ENCODE measurements around the gene TGM5.
"Not testable (repeated sequence)": the region's sequence is repeated elsewhere in the genome, so short reads cannot be mapped to it uniquely, and the experiment has no call there.

TGM5 gene

GRCh38 chr15:43242616-43243015 lies 24.1 kb downstream of the TGM5 start:
- no peak for DNase-seq

DNA sequence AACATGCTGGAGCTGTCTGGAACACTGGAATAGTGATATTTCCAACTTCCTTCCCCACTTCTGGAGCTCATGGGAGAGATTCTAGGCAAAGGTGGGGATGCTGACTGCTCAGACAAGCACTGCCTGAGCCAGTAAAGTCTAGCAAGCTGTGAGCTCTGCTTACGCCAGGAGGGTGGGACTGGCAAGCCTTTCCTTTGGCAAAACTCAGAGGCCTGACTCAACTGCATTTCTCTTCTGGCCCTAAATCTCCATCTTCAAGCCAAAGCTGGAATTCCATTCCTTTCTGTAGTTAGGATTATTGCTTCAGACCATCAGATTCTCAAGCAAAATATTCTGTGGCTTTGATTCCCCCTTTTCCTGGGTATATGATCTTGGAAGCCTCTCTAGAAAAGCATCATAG lies 25.6 kb downstream of the TGM5 start:
- DNase-seq: no peak

- no peak for DNase-seq
Measured at GRCh38 chr15:43239732-43240491, 26.8 kb downstream of the TGM5 start.

DNA sequence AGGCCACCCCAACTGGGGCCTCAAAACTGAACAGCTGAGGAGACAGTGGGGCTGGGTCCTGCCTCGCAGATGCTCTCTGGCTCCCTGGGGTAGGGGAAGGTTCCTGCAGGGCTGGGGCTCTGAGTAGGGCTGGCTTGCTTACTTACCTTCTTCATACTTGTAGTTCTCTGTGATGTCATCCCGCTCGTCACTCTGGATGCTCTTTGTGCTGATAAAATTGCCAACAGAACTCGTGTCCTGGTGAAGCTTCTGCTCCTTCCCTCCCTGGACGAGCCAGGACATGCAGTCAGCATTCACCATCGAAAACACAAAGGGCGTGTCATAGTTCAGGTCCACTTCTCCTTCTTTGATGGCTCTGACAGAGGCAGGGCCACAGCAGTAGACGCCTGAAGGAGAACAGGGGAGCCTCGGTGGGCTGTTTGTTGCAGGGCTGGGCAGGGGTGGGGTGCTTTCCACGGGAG lies 28.0 kb downstream of the TGM5 start:
- no peak for DNase-seq

- no peak for DNase-seq
Measured at GRCh38 chr15:43237842-43238470, 28.8 kb downstream of the TGM5 start.

DNA sequence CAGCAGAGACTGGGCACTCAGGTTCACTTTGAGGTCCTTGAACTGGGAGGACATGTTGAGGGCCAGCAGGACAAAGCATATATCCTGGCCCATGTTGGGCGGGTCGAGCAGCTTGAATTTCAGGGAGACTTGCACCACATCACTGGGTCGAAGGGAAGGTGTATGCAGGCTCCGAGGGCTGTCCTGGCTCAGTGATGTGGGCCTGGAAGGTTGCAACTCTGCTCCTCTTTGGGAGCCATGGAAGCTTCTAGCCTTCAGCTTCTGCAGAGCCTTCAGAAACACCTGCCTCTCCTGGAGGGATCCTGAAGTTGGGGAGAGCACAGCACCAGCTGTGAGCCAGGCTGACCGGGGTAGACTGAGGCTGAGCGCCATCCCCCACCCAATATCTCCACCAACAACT lies 31.2 kb downstream of the TGM5 start:
- no peak for DNase-seq

DNA sequence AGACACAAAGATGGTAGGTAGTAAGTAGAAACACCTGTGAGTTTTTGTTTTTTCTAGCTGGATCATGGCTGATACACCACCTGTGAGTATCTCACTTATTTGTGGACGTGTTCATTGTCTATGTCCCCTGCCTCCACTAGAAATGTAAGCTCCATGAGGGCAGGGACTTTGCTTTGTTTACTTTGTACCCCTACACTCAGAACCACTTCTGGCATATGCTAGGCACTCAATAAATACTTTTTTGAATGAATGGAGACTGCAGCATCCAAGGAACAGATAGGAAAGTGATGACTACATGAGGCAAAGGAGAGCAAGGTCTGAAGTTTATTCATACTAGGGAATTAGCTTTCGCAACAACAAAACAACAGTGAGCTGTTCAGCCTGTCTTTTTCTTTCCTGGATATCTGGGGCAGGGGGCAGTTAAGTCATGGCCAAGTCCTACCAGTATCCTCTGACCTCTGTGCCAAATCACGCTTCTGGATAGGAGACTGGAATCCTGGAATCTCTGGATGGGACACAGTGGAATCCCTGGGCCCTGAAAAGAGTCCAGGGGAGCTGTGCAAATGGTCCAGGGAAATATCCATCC lies 34.3 kb downstream of the TGM5 start:
- DNase-seq: no peak

GRCh38 chr15:43230640-43231115 lies 36.0 kb downstream of the TGM5 start:
- no peak for DNase-seq

GRCh38 chr15:43229977-43230376 lies 36.8 kb downstream of the TGM5 start:
- DNase-seq: no peak

DNA sequence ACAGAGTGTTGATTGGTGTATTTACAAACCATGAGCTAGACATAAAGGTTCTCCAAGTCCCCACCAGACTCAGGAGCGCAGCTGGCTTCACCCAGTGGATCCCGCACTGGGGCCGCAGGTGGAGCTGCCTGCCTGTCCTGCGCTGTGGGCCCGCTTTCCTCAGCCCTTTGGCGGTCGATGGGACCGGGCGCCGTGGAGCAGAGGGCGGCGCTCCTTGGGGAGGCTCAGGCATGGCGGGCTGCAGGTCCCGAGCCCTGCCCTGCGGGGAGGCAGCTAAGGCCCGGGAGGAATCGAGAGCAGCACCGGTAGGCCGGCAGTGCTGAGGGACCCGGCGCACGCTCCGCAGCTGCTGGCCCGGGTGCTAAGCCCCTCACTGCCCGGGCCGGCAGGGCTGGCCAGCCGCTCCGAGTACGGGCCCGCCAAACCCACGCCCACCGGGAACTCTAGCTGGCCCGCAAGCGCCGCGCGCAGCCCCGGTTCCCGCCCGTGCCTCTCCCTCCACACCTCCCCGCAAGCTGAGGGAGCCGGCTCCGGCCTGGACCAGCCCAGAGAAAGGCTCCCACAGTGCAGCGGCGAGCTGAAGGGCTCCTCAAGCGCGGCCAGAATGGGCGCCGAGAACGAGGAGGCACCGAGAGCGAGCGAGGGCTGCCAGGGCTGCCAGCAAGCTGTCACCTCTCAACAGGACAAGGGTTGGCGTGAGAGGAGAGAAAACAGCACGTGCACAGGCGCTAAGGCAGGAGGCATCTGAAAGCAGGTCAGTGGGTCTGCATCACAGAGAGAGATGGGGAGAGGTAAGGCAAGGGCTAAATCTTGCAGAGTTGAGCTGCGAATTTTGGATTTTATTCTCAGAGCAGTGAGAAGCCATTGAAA lies 40.1 kb downstream of the TGM5 start:
- DNase-seq: no peak

- not testable (repeated sequence) for DNase-seq
Measured at GRCh38 chr15:43225950-43226255, 40.8 kb downstream of the TGM5 start.

DNA sequence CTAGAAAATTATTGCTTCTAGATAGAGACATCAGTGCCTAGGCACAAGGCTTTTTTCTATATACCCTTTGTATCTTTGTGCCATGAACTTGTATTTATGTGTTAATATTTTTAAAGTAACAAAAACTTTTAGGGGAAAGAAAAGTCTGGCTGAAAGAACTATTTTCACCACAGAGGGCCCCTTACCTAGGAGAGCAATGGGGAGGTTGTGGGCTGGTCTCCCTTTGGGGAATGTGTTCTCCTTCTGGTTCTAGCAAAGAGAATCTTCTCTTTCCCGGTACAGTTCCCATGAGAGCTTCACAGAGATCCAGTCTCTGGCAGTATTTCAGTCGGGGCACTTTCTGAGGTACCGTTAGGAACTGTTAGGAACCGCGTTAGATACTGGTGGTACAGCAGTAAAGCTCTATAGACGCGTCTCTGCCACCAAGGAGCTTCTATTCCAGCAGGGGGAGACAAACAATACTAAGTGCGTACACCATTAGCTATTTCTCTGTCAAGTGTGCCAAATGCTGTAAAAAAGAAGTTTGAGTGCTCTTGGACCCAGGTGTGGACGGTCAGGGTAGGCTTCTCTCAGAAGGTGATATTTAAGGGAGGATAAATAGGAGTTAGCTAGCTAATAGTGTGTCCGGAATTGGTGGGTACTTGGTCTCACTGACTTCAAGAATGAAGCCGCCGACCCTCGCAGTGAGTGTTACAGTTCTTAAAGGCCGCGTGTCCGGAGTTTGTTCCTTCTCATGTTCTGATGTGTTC lies 41.4 kb downstream of the TGM5 start:
- DNase-seq: peak; percentile 18

- DNase-seq: no peak
Measured at GRCh38 chr15:43221422-43221821, 45.3 kb downstream of the TGM5 start.

DNA sequence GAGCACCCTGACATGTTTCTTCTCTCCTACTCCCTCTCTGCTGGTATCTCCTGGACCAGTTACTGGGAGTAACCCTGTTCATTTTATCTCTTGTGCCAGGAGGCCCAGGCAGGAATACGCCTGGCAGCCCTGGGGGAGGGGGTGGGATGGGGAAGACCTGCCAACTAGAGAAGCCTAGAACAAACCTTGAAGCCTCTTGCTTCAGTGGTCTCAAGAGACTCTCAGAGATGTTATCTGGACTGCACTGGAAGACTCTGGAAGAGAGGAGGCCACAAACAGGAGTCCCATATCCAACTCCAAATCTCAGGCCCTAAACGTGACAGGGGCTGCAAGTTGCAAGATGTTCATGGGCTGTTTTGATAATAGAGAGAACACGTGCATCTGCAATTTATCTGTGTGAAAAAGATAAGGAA lies 45.7 kb downstream of the TGM5 start, which contains the start of gene EPB42:
EPB42 (minus strand) TSS at position 28 of the 413 bp plus-strand sequence. CDS start 193 bp downstream, outside the sequence.
- no peak for DNase-seq

DNA sequence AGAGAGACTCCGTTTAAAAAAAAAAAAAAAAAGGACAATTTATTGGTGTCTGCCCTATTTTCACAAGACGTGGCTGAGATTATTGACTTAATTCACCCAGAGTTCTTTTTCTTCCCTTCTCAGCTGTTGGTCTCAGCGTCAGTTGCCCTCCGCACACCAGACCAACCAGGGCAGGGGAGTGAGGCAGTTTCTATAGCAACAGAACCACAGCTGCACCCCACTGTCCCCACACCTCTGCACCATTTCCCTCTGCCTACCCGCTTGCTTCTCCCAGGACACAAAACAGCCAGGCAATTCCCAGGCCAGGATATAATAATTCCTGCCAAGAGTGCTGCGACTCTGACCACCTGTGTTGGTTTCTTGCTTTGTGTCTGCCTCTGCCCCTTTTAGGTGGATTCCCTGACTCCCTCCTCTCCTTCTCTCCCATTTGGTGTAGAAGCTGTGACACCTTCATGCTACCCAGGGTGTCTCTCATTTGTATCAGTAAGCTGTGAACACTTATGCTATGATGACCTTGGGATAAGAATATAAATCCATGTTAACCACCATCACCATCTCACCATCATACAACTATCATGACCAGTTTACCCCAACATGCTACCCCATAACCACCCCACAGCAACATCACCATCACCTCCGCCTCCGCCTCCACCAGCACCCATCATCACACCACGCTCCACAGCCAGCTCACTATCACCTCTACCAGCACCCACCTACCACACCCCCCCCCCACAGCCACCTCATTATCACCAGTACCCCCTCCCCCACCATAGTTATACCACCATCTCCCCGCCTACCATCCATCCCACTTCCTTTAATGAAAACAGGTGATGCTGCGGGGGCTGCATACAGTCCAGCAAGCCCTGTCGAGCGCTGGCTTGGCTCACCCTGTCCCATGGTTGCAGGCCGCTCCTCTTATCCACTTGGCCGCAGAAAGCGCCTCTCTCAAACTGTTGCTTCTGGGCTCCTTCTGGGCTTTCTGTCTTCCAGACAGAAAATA lies 46.5 kb downstream of the TGM5 start:
- no peak for DNase-seq

DNA sequence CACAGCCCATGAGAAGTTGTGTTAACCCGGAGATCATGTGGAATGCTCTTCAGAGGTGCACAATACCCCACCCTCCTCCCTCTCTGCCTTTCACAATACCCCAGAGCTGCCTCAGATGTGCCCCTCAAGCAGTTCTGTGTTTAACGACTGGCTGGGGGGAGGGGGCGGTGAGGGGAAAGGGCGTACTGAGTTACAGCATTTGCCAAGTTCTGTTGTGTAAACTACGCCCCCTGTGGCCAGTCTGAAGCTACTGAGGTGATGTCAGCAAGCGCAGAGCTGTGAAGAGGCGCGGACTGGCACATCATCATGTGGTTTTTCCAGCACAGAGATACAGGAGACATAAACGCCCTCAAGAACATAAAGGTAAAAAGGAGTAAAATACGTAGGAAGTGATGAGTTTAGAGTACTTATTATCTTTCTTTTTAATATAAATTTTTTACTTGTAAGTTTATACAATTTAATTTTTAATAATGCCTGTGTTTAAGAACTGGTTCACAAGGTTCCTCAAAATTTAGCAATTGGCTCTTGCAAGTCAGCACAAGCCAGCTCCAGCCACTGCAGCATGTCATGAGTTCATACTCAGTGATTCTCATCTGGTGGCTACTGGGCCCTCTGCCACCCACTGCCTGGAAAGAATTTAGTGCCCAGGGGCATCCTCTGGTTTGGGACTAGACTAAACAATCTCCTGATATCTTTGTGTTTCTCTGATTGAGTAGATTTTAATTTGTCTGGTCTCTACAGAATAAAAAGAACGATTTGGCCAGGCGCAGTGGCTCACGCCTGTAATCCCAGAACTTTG lies 47.6 kb downstream of the TGM5 start:
- DNase-seq: no peak

DNA sequence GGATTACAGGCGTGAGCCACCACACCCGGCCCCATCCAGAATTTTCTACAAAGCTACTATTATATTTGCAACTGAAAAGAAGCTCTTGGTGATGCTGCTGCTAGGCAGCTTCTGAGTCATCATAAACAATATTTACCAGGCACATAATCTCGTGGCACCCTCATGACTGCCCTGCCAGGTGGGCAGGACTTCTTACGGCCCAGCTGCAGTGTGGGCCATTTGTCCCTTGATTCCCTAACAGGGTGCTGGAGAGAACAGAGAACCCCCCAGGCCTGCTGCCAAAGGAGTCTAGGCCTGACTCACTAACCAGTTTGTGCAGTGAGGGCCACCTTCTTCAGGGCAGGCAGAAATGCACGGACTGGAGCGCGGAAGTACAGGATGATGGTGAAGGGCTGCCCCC lies 50.8 kb downstream of the TGM5 start:
- no peak for DNase-seq

DNA sequence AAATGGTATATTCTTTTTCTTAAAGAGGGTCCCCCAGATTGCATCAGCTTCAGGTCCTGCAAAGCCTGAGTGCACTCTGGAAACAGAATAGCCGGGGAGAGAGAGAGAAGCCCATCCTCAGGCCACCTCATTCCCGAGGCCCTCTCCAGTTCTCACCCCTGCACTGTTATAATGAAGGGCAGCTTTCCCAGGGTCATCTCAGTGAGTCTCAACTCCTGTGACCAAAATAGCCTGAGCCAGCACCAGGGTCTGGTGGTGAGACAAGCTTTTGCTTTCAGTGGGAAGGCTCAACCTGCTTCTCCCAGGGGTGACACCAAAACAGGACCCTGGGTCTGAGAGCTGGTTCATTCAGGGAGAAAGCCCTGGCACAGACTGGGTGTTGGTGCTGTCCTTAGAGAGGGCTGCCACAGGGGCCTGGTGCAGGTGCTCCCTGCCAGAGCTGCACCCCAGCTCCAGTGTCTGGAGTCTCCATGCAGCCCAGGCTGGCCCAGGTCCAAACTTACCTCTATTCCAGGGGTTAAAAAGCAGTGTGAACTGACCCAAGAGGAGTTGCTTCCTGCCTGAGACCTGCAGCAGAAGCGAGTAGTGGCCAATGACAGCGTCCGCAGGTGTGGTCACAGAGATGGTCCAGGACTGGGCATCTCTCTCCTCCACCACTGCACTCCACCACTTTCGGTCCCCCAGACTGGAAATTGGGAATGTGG lies 52.0 kb downstream of the TGM5 start:
- DNase-seq: no peak

DNA sequence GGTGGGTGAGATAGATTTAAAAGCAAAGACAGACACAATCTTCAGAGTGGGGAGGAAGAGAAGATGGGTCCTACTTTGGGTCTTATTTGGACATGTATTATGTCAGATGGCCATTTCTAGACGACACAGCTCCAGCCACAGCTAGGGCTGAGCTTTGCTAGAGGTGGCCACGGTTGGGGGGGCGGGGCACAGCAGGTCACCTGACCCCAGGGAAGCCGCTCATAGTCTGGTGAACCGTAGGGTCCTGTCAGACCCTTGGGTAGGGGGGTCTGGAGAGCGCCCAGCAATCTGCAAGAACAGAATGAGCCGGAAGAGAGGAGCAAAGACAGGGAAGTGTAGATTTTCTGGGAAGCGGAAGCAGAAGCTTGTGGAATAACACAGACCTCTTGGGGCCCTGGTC lies 52.6 kb downstream of the TGM5 start:
- DNase-seq: no peak

GRCh38 chr15:43213466-43213865 lies 53.3 kb downstream of the TGM5 start:
- no peak for DNase-seq
